ENCODE results near the gene MN1. TPM values are rescaled to one million over a fixed set of nuclear protein-coding genes. Genes with fewer than 3 reads are reported as not detected.

Gene MN1
- total and polyA plus RNA-seq, 12 donors: 2.3 to 8.3 (median 5.5) TPM

DNA sequence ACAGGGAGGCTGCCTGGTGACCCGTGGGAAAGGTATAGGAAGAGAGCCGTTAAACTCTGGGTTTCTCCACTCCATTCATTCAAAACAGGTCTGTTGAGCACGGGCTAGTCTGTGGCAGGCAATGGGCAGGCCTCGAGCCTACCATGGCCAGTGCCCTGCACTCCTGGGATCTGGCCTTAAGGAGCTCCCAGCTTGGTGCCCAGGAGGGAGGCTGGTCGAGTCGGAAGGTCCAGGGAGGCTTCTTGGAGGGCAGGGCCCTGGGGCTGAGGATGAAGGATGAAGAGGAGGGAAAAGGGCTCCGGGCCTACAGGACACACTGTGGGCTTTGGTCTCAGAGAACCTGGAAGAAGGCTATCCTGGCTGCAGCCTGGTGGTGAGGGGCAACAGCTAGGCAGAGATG, 41.9 kb upstream of the MN1 start:
- H3K4me3 ChIP-seq: no peak overlapping the region
- no peak for TF ChIP-seq CTCF (IDR thresholded peaks at IDR 0.05)
- no peaks in the 10 kb centered on the region for H3K9me3 ChIP-seq
- peak overlapping the region in 3 of 10 donors; percentile 22 to 53 (median 44) for H3K27ac ChIP-seq
- peaks cover 8 to 23% (median 14%) of the 10 kb centered on the region in 9 donors for H3K4me1 ChIP-seq
- WGBS, 2 donors: 80 to 82% methylated on average over 7 of the region's 7 CpGs
- intact Hi-C loops (cut with DNase I): no loop called here
- H3K27me3 ChIP-seq: no peaks in the 10 kb centered on the region
- no peak for DNase-seq
- H3K36me3 ChIP-seq: peaks cover 0 to 48% (median 6%) of the 10 kb centered on the region in 9 donors
- peak in 3 of 8 donors; percentile 7 to 26 (median 10) for ATAC-seq

- no peaks in the 10 kb centered on the region for H3K27me3 ChIP-seq
- H3K9me3 ChIP-seq: peaks cover 0 to 5% (median 0%) of the 10 kb centered on the region in 11 donors
- DNase-seq (no peak), ATAC-seq (peak; percentile 30 to 70 (median 40))
- H3K36me3 ChIP-seq: peaks cover 0 to 43% (median 2%) of the 10 kb centered on the region in 9 donors
- H3K4me1 ChIP-seq: peaks cover 8 to 23% (median 14%) of the 10 kb centered on the region in 9 donors
- no peak overlapping the region for H3K4me3 ChIP-seq
- WGBS, 2 donors: 60 to 63% methylated on average over 15 of the region's 15 CpGs
- peak overlapping the region in 5 of 10 donors; percentile 20 to 53 (median 44) for H3K27ac ChIP-seq
- no peak for TF ChIP-seq CTCF (IDR thresholded peaks at IDR 0.05)
- intact Hi-C loops (cut with DNase I): no loop called here
Measured at GRCh38 chr22:27842669-27843431, 41.3 kb upstream of the MN1 start.

DNA sequence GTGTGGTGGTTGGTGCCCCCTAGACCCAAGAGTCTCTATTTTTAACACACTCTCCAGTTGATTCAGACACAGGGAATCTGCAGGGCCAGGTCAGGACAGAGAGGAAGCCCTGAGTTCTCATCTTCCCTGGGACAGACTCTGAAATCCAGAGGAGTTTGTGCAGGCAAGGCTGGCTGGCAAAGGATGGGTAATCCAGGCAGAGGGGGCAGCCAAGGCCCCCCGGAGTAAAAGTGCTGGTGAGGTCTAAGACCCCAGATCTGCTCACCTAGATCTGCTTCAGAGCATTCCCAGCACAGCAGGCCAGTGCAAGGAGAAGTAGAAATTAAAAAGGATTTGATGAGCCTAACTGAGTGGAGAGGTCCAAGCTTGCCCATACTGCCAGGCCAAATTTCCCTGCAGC, 40.6 kb upstream of the MN1 start:
- Histone ChIP-seq H3K4me1 (peaks cover 8 to 23% (median 14%) of the 10 kb centered on the region in 9 donors), H3K4me3 (no peak overlapping the region), H3K27ac (peak overlapping the region in 5 of 10 donors; percentile 20 to 53 (median 39)), H3K9me3 (peaks cover 0 to 8% (median 0%) of the 10 kb centered on the region in 11 donors), H3K36me3 (peaks cover 0 to 37% (median 0%) of the 10 kb centered on the region in 9 donors), H3K27me3 (no peaks in the 10 kb centered on the region)
- intact Hi-C loops (cut with DNase I): no loop called here
- peak in 5 of 8 donors; percentile 4 to 44 (median 14) for ATAC-seq
- no peak for DNase-seq
- WGBS, 2 donors: 75 to 80% methylated on average over 1 of the region's 1 CpG
- TF ChIP-seq CTCF (IDR thresholded peaks at IDR 0.05): no peak

DNA sequence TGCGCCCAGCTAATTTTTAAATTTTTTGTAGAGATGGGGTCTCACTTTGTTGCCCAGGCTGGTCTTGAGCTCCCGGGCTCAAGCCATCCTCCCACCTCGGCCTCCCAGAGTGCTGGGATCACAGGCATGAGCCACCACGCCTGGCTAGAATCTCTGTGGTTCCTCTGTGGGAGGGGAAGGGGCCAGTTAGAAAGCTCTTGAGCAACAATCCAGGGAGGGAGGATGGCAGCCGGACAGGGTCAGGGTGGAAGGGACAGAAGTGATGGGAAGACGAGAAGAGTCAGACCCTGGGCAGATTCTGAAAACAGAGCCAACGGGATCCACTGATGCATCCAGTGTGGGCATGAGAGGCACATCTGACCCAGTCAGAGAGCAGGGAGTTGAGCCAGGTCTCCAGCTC, 38.9 kb upstream of the MN1 start:
- no peak overlapping the region for H3K4me3 ChIP-seq
- peaks cover 0 to 8% (median 0%) of the 10 kb centered on the region in 11 donors for H3K9me3 ChIP-seq
- H3K4me1 ChIP-seq: peaks cover 8 to 23% (median 14%) of the 10 kb centered on the region in 9 donors
- no peak for DNase-seq
- H3K27me3 ChIP-seq: no peaks in the 10 kb centered on the region
- H3K27ac ChIP-seq: no peak overlapping the region
- no peak for TF ChIP-seq CTCF (IDR thresholded peaks at IDR 0.05)
- H3K36me3 ChIP-seq: peaks cover 0 to 21% (median 0%) of the 10 kb centered on the region in 9 donors
- intact Hi-C loops (cut with DNase I): no loop called here
- WGBS, 2 donors: 94 to 99% methylated on average over 7 of the region's 7 CpGs
- no peak for ATAC-seq
